Natural killer cell (primary cell): ENCODE measurements around the gene GLI1. TPM values are rescaled to one million over a fixed set of nuclear protein-coding genes. Genes with fewer than 3 reads are reported as not detected.
A peak's percentile ranks its signal among the peaks of the same experiment; 100 is the strongest.

Experiments used
- ATAC-seq, 3 donors: fragments of 150-1000 bp in 2 of 3; fragments of 200-7000 bp in 1 of 3; cut with Tn5 transposase; 1 replicate in 1 of 3; 2 replicates in 2 of 3; pipeline ENCODE4 v1.10.0; 2021; ENCODE audit warnings: mild to moderate bottlenecking in 2 of 3, moderate library complexity in 2 of 3
- DNase-seq, 2 donors: peaks; one replicate each; pipeline versions ENCODE4 v3.0.0 to v3.0.0-alpha.2; 2013 to 2021; ENCODE audit warnings: mixed read lengths in 1 of 2
- H3K27ac ChIP-seq: one replicate; pipeline ENCODE4 v1.5.1; 2013; ENCODE audit warnings: mild to moderate bottlenecking, low read length
- H3K27me3 ChIP-seq: one replicate; pipeline ENCODE4 v1.6.1; 2013; ENCODE audit warnings: low read length; ENCODE audit not compliant: control insufficient read depth, insufficient read depth
- H3K36me3 ChIP-seq: one replicate; pipeline ENCODE4 v1.6.1; 2013; ENCODE audit warnings: low read length; ENCODE audit not compliant: control insufficient read depth, insufficient read depth
- H3K4me1 ChIP-seq: one replicate; pipeline ENCODE4 v1.6.1; 2013; ENCODE audit warnings: low read length; ENCODE audit not compliant: control insufficient read depth, insufficient read depth
- H3K4me3 ChIP-seq: one replicate; pipeline ENCODE4 v1.5.1; 2013; ENCODE audit warnings: low read length
- H3K9me3 ChIP-seq: one replicate; pipeline ENCODE4 v1.6.1; 2013; ENCODE audit warnings: low read length; ENCODE audit not compliant: control insufficient read depth, insufficient read depth
- H3K27ac Mint-ChIP-seq, 2 donors: one replicate each; pipeline ENCODE4 v1.8.0; 2022; ENCODE audit warnings: mild to moderate bottlenecking in 2 of 2, mixed read lengths in 2 of 2, moderate library complexity in 1 of 2
- H3K27me3 Mint-ChIP-seq, 2 donors: one replicate each; pipeline ENCODE4 v1.8.0; 2022; ENCODE audit warnings: low read depth in 2 of 2, mixed read lengths in 2 of 2
- H3K36me3 Mint-ChIP-seq: one replicate; pipeline ENCODE4 v1.8.0; 2022; ENCODE audit warnings: mixed read lengths
- H3K4me1 Mint-ChIP-seq, 2 donors: one replicate each; pipeline ENCODE4 v1.8.0; 2022; ENCODE audit warnings: mixed read lengths in 2 of 2
- H3K4me3 Mint-ChIP-seq: one replicate; pipeline ENCODE4 v1.8.0; 2022; ENCODE audit warnings: mild to moderate bottlenecking, moderate library complexity, mixed read lengths
- H3K9me3 Mint-ChIP-seq, 2 donors: one replicate each; pipeline ENCODE4 v1.8.0; 2022; ENCODE audit warnings: mixed read lengths in 2 of 2
- CTCF ChIP-seq: fragments of 200-600 bp; IDR thresholded peaks from one replicate; pipeline ENCODE4 v1.8.0; 2022; ENCODE audit warnings: antibody characterized with exemption
- WGBS: methylation state at CpG from one replicate; pipeline ENCODE4 v1.1.7; 2013; ENCODE audit warnings: missing lambda C conversion rate; ENCODE audit not compliant: insufficient coverage; 5-methylcytosine and 5-hydroxymethylcytosine counted together
- intact Hi-C: fragments of 100-400 bp; cut with micrococcal nuclease; formaldehyde crosslinking; loops from one replicate; pipeline ENCODE4 v1.14.2; 2022
- total RNA-seq, 4 donors: library from RNA; stranded (reverse); fragments of 120-200 nt in 1 of 4; gene quantifications; one replicate each; pipeline versions ENCODE4 v1.2.3 to v1.2.4, GENCODE V29; 2013 to 2022

GLI1 gene
- total RNA-seq, 3 donors from 2014 or later (not counting 1 experiment from before 2014, with no cell fraction given): 0.50 to 1.4 (median 0.99) TPM

- DNase-seq (peak in 1 of 2 donors; percentile 36), ATAC-seq (no peak)
- Histone ChIP-seq H3K9me3 (no peaks in the 10 kb centered on the region), H3K4me1 (peaks cover 51% of the 10 kb centered on the region), H3K4me3 (peak overlapping the region; percentile 99), H3K36me3 (peaks cover 40% of the 10 kb centered on the region), H3K27ac (peak overlapping the region; percentile 99), H3K27me3 (no peaks in the 10 kb centered on the region)
- Mint-ChIP-seq H3K36me3 (peaks cover 7% of the 10 kb centered on the region), H3K4me1 (peaks cover 33 to 68% of the 10 kb centered on the region in 2 donors), H3K27ac (peak overlapping the region; percentile 99), H3K9me3 (no peaks in the 10 kb centered on the region), H3K27me3 (no peaks in the 10 kb centered on the region), H3K4me3 (peak overlapping the region; percentile 97)
- intact Hi-C loops: no loop called here
- 35% methylated on average over 7 of the region's 7 CpGs for WGBS
- no peak for TF ChIP-seq CTCF
Observed at GRCh38 chr12:57518920-57519795, 59.6 kb downstream of the GLI1 start.

- TF ChIP-seq CTCF: no peak
Observed at GRCh38 chr12:57519796-57520052, 60.1 kb downstream of the GLI1 start.

GRCh38 chr12:57520053-57520818 is 60.7 kb downstream of the GLI1 start, which contains the start of gene DDIT3:
Gene DDIT3 (minus strand): TSS chr12:57520514. CDS start chr12:57517406, 3,108 bp downstream.
- Mint-ChIP-seq H3K4me1 (peaks cover 37 to 79% of the 10 kb centered on the region in 2 donors), H3K36me3 (peaks cover 7% of the 10 kb centered on the region), H3K9me3 (no peaks in the 10 kb centered on the region), H3K4me3 (peak within 1 kb of the TSS; percentile 97), H3K27me3 (no peaks in the 10 kb centered on the region), H3K27ac (peak within 1 kb of the TSS; percentile 99)
- peaks cover 37% of the 10 kb centered on the region for H3K36me3 ChIP-seq
- no peak for TF ChIP-seq CTCF
- H3K27me3 ChIP-seq: no peaks in the 10 kb centered on the region
- intact Hi-C loops: loop anchor here (1.0 to 5.0 kb wide), 3 partner anchors 41 to 232 kb away; partner anchors contain the start of genes ARHGAP9, CDK4 and OS9
- 0% methylated on average over 52 of the region's 52 CpGs for WGBS
- H3K9me3 ChIP-seq: no peaks in the 10 kb centered on the region
- H3K4me1 ChIP-seq: peaks cover 60% of the 10 kb centered on the region
- peak within 1 kb of the TSS; percentile 99 for H3K4me3 ChIP-seq
- DNase-seq (peak; percentile 99 to 100), ATAC-seq (peak; percentile 71 to 91 (median 78))
- peak within 1 kb of the TSS; percentile 99 for H3K27ac ChIP-seq

More at GRCh38 chr12:57519796-57520052, 60.1 kb downstream of the GLI1 start:
- ATAC-seq (no peak), DNase-seq (peak in 1 of 2 donors; percentile 46)
- H3K4me3 ChIP-seq: peak overlapping the region; percentile 99
- no peaks in the 10 kb centered on the region for H3K9me3 ChIP-seq
- Mint-ChIP-seq H3K27ac (peak overlapping the region; percentile 99), H3K4me1 (peaks cover 38 to 74% of the 10 kb centered on the region in 2 donors), H3K9me3 (no peaks in the 10 kb centered on the region), H3K36me3 (peaks cover 7% of the 10 kb centered on the region), H3K27me3 (no peaks in the 10 kb centered on the region), H3K4me3 (peak overlapping the region; percentile 97)
- peak overlapping the region; percentile 99 for H3K27ac ChIP-seq
- 0% methylated on average over 8 of the region's 8 CpGs for WGBS
- intact Hi-C loops: loop anchor here (1.0 to 5.0 kb wide), 3 partner anchors 40 to 233 kb away; partner anchors contain the start of genes ARHGAP9, CDK4 and OS9
- no peaks in the 10 kb centered on the region for H3K27me3 ChIP-seq
- H3K4me1 ChIP-seq: peaks cover 55% of the 10 kb centered on the region
- H3K36me3 ChIP-seq: peaks cover 39% of the 10 kb centered on the region
